Kidney (tissue), 14 donors: ENCODE results near the gene ZMYM1. TPM values are rescaled to one million over a fixed set of nuclear protein-coding genes. Genes with fewer than 3 reads are reported as not detected.
A peak's percentile ranks its signal among the peaks of the same experiment; 100 is the strongest.
"Not testable (repeated sequence)": the region's sequence is repeated elsewhere in the genome, so short reads cannot be mapped to it uniquely, and the experiment has no call there.

Experiments
- DNase-seq, 5 donors: peaks; one replicate each; pipeline ENCODE4 v3.0.0-alpha.2; 2013 to 2020
- FAIRE-seq: peaks from 2 replicates; lab custom pipeline; 2012; peaks lifted over from hg19 to GRCh38; lab: Jason Lieb, UNC
- H3K27ac ChIP-seq, 2 donors: one replicate each; pipeline ENCODE4 v1.7.0; 2013; ENCODE audit warnings: low read depth in 2 of 2, low read length in 2 of 2, inconsistent platforms in 1 of 2
- H3K27me3 ChIP-seq: one replicate; pipeline ENCODE4 v1.7.1; 2013; ENCODE audit warnings: low read length, inconsistent platforms; ENCODE audit not compliant: control insufficient read depth, insufficient read depth
- H3K36me3 ChIP-seq, 3 donors: one replicate each; pipeline versions ENCODE4 v1.7.0 to v1.7.1; 2013; ENCODE audit warnings: low read length in 3 of 3, control low read depth in 1 of 3, inconsistent platforms in 1 of 3; ENCODE audit not compliant: insufficient read depth in 3 of 3, control insufficient read depth in 2 of 3
- H3K4me1 ChIP-seq, 3 donors: one replicate each; pipeline versions ENCODE4 v1.7.0 to v1.7.1; 2013; ENCODE audit warnings: low read length in 3 of 3, inconsistent platforms in 1 of 3, low read depth in 1 of 3; ENCODE audit not compliant: control insufficient read depth in 2 of 3, insufficient read depth in 2 of 3
- H3K4me3 ChIP-seq, 3 donors: one replicate each; pipeline versions ENCODE4 v1.7.0 to v1.8.1; 2013; ENCODE audit warnings: low read length in 3 of 3, control low read depth in 1 of 3, inconsistent platforms in 1 of 3
- H3K9ac ChIP-seq, 3 donors: one replicate each; pipeline versions ENCODE4 v1.7.0 to v1.7.1; 2013; ENCODE audit warnings: low read length in 3 of 3, control low read depth in 1 of 3, inconsistent platforms in 1 of 3
- H3K9me3 ChIP-seq, 3 donors: one replicate each; pipeline versions ENCODE4 v1.7.0 to v1.7.1; 2013; ENCODE audit warnings: low read length in 3 of 3, control low read depth in 1 of 3, inconsistent platforms in 1 of 3; ENCODE audit not compliant: control insufficient read depth in 2 of 3, insufficient read depth in 1 of 3
- CTCF ChIP-seq: IDR thresholded peaks from 3 replicates; pipeline ENCODE4 v1.5.1; 2012; ENCODE audit warnings: mild to moderate bottlenecking, moderate library complexity, borderline replicate concordance; ENCODE audit not compliant: insufficient read depth; ENCODE audit errors: extremely low read depth
- intact Hi-C: fragments of 100-400 bp; cut with DNase I; formaldehyde crosslinking; loops from one replicate; pipeline ENCODE4 v1.11.1; 2022
- polyA plus RNA-seq: library from polyadenylated mRNA; stranded (reverse); fragments of 350-450 nt; fragmentation: Illumina TruSeq; extraction: RNeasy Lipid Tissue Mini Kit (QIAGEN cat#74804); gene quantifications from one replicate; pipeline ENCODE4 v1.2.3, GENCODE V29; 2014; ENCODE audit warnings: low read depth, low replicate concordance; ENCODE audit not compliant: insufficient read depth
- total RNA-seq: library from RNA; stranded (reverse); fragmentation: NEBNext Ultra II Directional; extraction: Animal tissue kit (Norgen Biotek cat#: 25700); gene quantifications from one replicate; pipeline ENCODE4 v1.2.1, GENCODE V29; 2021
- donor health status: control.
- donor health status: control.
- donor health status: control.
- donor health status: control.
- donor health status: control.
- donor health status: DM: yes; HTN: yes; CAD: no.
- donor health status: Normal renal cell carcinoma (clear cell type).

Gene ZMYM1
- total and polyA plus RNA-seq, 2 donors from 2014 or later, result 2.9 to 18.9 TPM

- H3K4me3 ChIP-seq, result peak overlapping the region in 1 of 3 donors; percentile 7
- peaks cover 0 to 4% (median 0%) of the 10 kb centered on the region in 3 donors for H3K4me1 ChIP-seq
- FAIRE-seq, result no peak
- intact Hi-C loops, result no loop called here
- no peaks in the 10 kb centered on the region for H3K9me3 ChIP-seq
- H3K36me3 ChIP-seq, result no peaks in the 10 kb centered on the region
- H3K27ac ChIP-seq, result no peak overlapping the region
- H3K27me3 ChIP-seq, result no peaks in the 10 kb centered on the region
- TF ChIP-seq CTCF, result no peak
- no peak overlapping the region for H3K9ac ChIP-seq
- DNase-seq, result peak in 2 of 5 donors; percentile 21
Observed at GRCh38 chr1:35143737-35144508, 64.7 kb downstream of the ZMYM1 start.

GRCh38 chr1:35145892-35146549, 66.8 kb downstream of the ZMYM1 start:
- H3K27ac ChIP-seq, H3K36me3 ChIP-seq, H3K27me3 ChIP-seq, H3K9me3 ChIP-seq, H3K4me1 ChIP-seq, intact Hi-C loops, H3K9ac ChIP-seq, FAIRE-seq: not testable (repeated sequence)
- peak overlapping the region in 2 of 3 donors; percentile 45 to 59 for H3K4me3 ChIP-seq
- peak in 2 of 5 donors; percentile 9 to 23 for DNase-seq

GRCh38 chr1:35151220-35151619, 72.0 kb downstream of the ZMYM1 start:
- Histone ChIP-seq H3K4me3 (no peak overlapping the region), H3K36me3 (no peaks in the 10 kb centered on the region), H3K9ac (no peak overlapping the region), H3K9me3 (no peaks in the 10 kb centered on the region), H3K27ac (no peak overlapping the region), H3K4me1 (no peaks in the 10 kb centered on the region), H3K27me3 (no peaks in the 10 kb centered on the region)
- intact Hi-C loops, result no loop called here
- TF ChIP-seq CTCF, result no peak
- DNase-seq (no peak), FAIRE-seq (no peak)

GRCh38 chr1:35164893-35165292, 85.7 kb downstream of the ZMYM1 start:
- FAIRE-seq (no peak), DNase-seq (no peak)
- no peaks in the 10 kb centered on the region for H3K4me1 ChIP-seq
- no peaks in the 10 kb centered on the region for H3K36me3 ChIP-seq
- no peaks in the 10 kb centered on the region for H3K27me3 ChIP-seq
- H3K9ac ChIP-seq, result no peak overlapping the region
- no peak for TF ChIP-seq CTCF
- H3K9me3 ChIP-seq, result peaks cover 0 to 4% (median 0%) of the 10 kb centered on the region in 3 donors
- H3K27ac ChIP-seq, result no peak overlapping the region
- intact Hi-C loops, result no loop called here
- H3K4me3 ChIP-seq, result no peak overlapping the region

Other genes starting within 250 kb of the ZMYM1 start
- gene SMIM12, start 219.6 kb upstream of the ZMYM1 start, total RNA-seq, result 49.2 TPM
- gene SMIM12, start 219.6 kb upstream of the ZMYM1 start, polyA plus RNA-seq, result 85.9 TPM
- 1.0 TPM for gene DLGAP3, start 149.7 kb upstream of the ZMYM1 start, total RNA-seq
- 0.71 TPM for gene DLGAP3, start 149.7 kb upstream of the ZMYM1 start, polyA plus RNA-seq
- gene TMEM35B, start 94.0 kb upstream of the ZMYM1 start, total RNA-seq, result 44.2 TPM
- gene TMEM35B, start 94.0 kb upstream of the ZMYM1 start, polyA plus RNA-seq, result 48.3 TPM
- 23.8 TPM for gene ZMYM6, start 47.4 kb upstream of the ZMYM1 start, total RNA-seq
- gene ZMYM6, start 47.4 kb upstream of the ZMYM1 start, polyA plus RNA-seq, result 8.8 TPM
- gene SFPQ, start 113.8 kb downstream of the ZMYM1 start, total RNA-seq, result 248 TPM
- gene SFPQ, start 113.8 kb downstream of the ZMYM1 start, polyA plus RNA-seq, result 140 TPM
- 64.4 TPM for gene ZMYM4, start 189.3 kb downstream of the ZMYM1 start, total RNA-seq
- gene ZMYM4, start 189.3 kb downstream of the ZMYM1 start, polyA plus RNA-seq, result 11.2 TPM